HCT116 (cell line): Measurements from ENCODE around the gene CASP7. TPM values are rescaled to one million over a fixed set of nuclear protein-coding genes. Genes with fewer than 3 reads are reported as not detected.

Experiments
- ATAC-seq: fragments of 200-7000 bp; cut with Tn5 transposase; 2 replicates; pipeline ENCODE4 v1.9.1; 2020; ENCODE audit warnings: mild to moderate bottlenecking, moderate library complexity
- BruUV-seq: library from RNA; stranded (reverse); fragments of 400-500 nt; replicated peaks from 2 replicates; lab custom pipeline; 2021; lab: Mats Ljungman, UMichigan
- CTCF ChIA-PET: fragments of 300-600 bp; sonication (Branson Sonifier 250); formaldehyde crosslinking; loops from one replicate; lab custom pipeline; 2021; ENCODE audit warnings: antibody characterized with exemption; lab: Charles Lee
- POLR2A ChIA-PET: fragments of 300-600, 350-600 bp; sonication (Branson Sonifier 250); formaldehyde crosslinking; loops from one replicate; lab custom pipeline; 2021; ENCODE audit warnings: antibody characterized with exemption; lab: Charles Lee
- RAD21 ChIA-PET, 2 experiments: fragments of 300-600 bp; sonication (Branson Sonifier 250); formaldehyde crosslinking; loops; one replicate each; lab custom pipeline; 2023; ENCODE audit warnings: low total read pairs in 2 of 2; ENCODE audit not compliant: uncharacterized antibody in 2 of 2, unreplicated experiment in 2 of 2, low non-redundant PET in 1 of 2; lab: Charles Lee
- DNase-seq: peaks from one replicate; pipeline ENCODE4 v3.0.0-alpha.2; 2010; ENCODE audit warnings: low read depth, low spot score
- H2AFZ ChIP-seq: fragments of 200-600 bp; shearing (Covaris generic), sonication (generic); 2 replicates; pipeline ENCODE4 v1.6.1; 2017; ENCODE audit warnings: low read depth, mixed run types, mixed read lengths, antibody characterized with exemption, low read length; ENCODE audit not compliant: poor library complexity, severe bottlenecking
- H3K27ac ChIP-seq: 2 replicates; pipeline ENCODE4 v1.5.1; 2012; ENCODE audit warnings: low read depth, low read length
- H3K27me3 ChIP-seq: fragments of 200-600 bp; sonication (generic); 2 replicates; pipeline ENCODE4 v1.6.1; 2016; ENCODE audit warnings: mixed run types, low read length, mixed read lengths; ENCODE audit not compliant: insufficient read depth
- H3K36me3 ChIP-seq, 2 experiments: fragments of 200-500 bp in 1 of 2; fragments of 200-600 bp in 1 of 2; sonication (Bioruptor generic) in 1 of 2; sonication (generic) in 1 of 2; 2 replicates each; pipeline versions ENCODE4 v1.5.1 to v1.6.1; 2014 to 2016; ENCODE audit warnings: low read length in 2 of 2, inconsistent platforms in 1 of 2, mixed read lengths in 1 of 2, mixed run types in 1 of 2; ENCODE audit not compliant: insufficient read depth in 2 of 2, control insufficient read depth in 1 of 2
- H3K4me1 ChIP-seq, 2 experiments: fragments of 200-600 bp in 1 of 2; sonication (generic) in 1 of 2; 2 replicates each; pipeline versions ENCODE4 v1.5.1 to v1.6.1; 2012 to 2017; ENCODE audit warnings: low read length in 2 of 2, inconsistent platforms in 1 of 2, mild to moderate bottlenecking in 1 of 2, mixed read lengths in 1 of 2, mixed run types in 1 of 2, moderate library complexity in 1 of 2; ENCODE audit not compliant: insufficient read depth in 2 of 2, control insufficient read depth in 1 of 2
- H3K4me2 ChIP-seq: fragments of 200-600 bp; sonication (generic); 2 replicates; pipeline ENCODE4 v1.6.1; 2017; ENCODE audit warnings: mixed run types, low read length, mixed read lengths
- H3K4me3 ChIP-seq, 2 experiments: fragments of 200-600 bp in 1 of 2; sonication (generic) in 1 of 2; replicated peaks in 1 of 2; 2 replicates each; pipeline ENCODE4 v1.5.1; 2011 to 2016; ENCODE audit warnings: low read length in 2 of 2, control low read depth in 1 of 2, low read depth in 1 of 2, mild to moderate bottlenecking in 1 of 2, mixed read lengths in 1 of 2, mixed run types in 1 of 2
- H3K79me2 ChIP-seq: fragments of 200-600 bp; sonication (generic); 2 replicates; pipeline ENCODE4 v1.6.1; 2017; ENCODE audit warnings: mild to moderate bottlenecking, mixed run types, low read length, moderate library complexity, mixed read lengths; ENCODE audit not compliant: insufficient read depth
- H3K9ac ChIP-seq: fragments of 200-600 bp; sonication (generic); 2 replicates; pipeline ENCODE4 v1.6.1; 2016; ENCODE audit warnings: low read length, mixed read lengths
- H3K9me2 ChIP-seq: fragments of 200-600 bp; sonication (generic), shearing (Covaris generic); 2 replicates; pipeline ENCODE4 v1.6.1; 2017; ENCODE audit warnings: mixed run types, mild to moderate bottlenecking, moderate library complexity; ENCODE audit not compliant: insufficient read depth
- H3K9me3 ChIP-seq, 2 experiments: fragments of 200-500 bp in 1 of 2; fragments of 200-600 bp in 1 of 2; sonication (Bioruptor generic) in 1 of 2; sonication (generic) in 1 of 2; 2 replicates each; pipeline ENCODE4 v1.6.1; 2014 to 2017; ENCODE audit warnings: low read length in 2 of 2, mixed read lengths in 2 of 2, inconsistent platforms in 1 of 2, low read depth in 1 of 2, mild to moderate bottlenecking in 1 of 2, mixed run types in 1 of 2, moderate library complexity in 1 of 2; ENCODE audit not compliant: control insufficient read depth in 1 of 2, insufficient read depth in 1 of 2
- H4K20me1 ChIP-seq: fragments of 200-600 bp; sonication (generic), shearing (Covaris generic); 2 replicates; pipeline ENCODE4 v1.6.1; 2017; ENCODE audit warnings: mixed run types, mild to moderate bottlenecking, moderate library complexity; ENCODE audit not compliant: insufficient read depth
- CBX3 ChIP-seq: IDR thresholded peaks from 2 replicates; pipeline ENCODE4 v1.6.1; 2012; ENCODE audit warnings: low read depth
- CEBPB ChIP-seq: IDR thresholded peaks from 2 replicates; pipeline ENCODE4 v1.6.1; 2012; ENCODE audit warnings: low read depth
- EGR1 ChIP-seq: IDR thresholded peaks from 2 replicates; pipeline ENCODE4 v1.6.1; 2012; ENCODE audit warnings: low read depth
- EZH2 ChIP-seq: fragments of 200-600 bp; sonication (generic); IDR thresholded peaks from 2 replicates; pipeline ENCODE4 v1.6.1; 2017; ENCODE audit warnings: antibody characterized with exemption, mixed run types
- EZH2phosphoT487 ChIP-seq: fragments of 200-600 bp; IDR thresholded peaks from 2 replicates; pipeline ENCODE4 v1.6.1; 2018; ENCODE audit warnings: antibody characterized with exemption, borderline replicate concordance
- FOSL1 ChIP-seq: IDR thresholded peaks from 2 replicates; pipeline ENCODE4 v1.6.1; 2012; ENCODE audit warnings: low read depth
- JUND ChIP-seq: IDR thresholded peaks from 2 replicates; pipeline ENCODE4 v1.6.1; 2012
- POLR2A ChIP-seq: IDR thresholded peaks from 2 replicates; pipeline ENCODE4 v1.7.0; 2011; ENCODE audit warnings: borderline replicate concordance; ENCODE audit not compliant: insufficient read depth, insufficient read length; ENCODE audit errors: extremely low read depth
- RAD21 ChIP-seq: IDR thresholded peaks from 2 replicates; pipeline ENCODE4 v1.6.1; 2012; ENCODE audit warnings: low read depth, mild to moderate bottlenecking
- SIN3A ChIP-seq: IDR thresholded peaks from 2 replicates; pipeline ENCODE4 v1.6.1; 2012; ENCODE audit warnings: low read depth
- SP1 ChIP-seq: IDR thresholded peaks from 2 replicates; pipeline ENCODE4 v1.6.1; 2012; ENCODE audit warnings: low read depth
- SRF ChIP-seq: IDR thresholded peaks from 2 replicates; pipeline ENCODE4 v1.6.1; 2012; ENCODE audit warnings: low read depth
- TCF7L2 ChIP-seq: IDR thresholded peaks from 2 replicates; pipeline ENCODE4 v1.7.0; 2011; ENCODE audit warnings: borderline replicate concordance, inconsistent platforms; ENCODE audit not compliant: insufficient read depth, insufficient read length; ENCODE audit errors: extremely low read depth
- ZFX ChIP-seq: fragments of 450-650 bp; IDR thresholded peaks from 2 replicates; pipeline ENCODE4 v1.6.1; 2017
- ZNF274 ChIP-seq: fragments of 200-500 bp; sonication (Bioruptor generic); IDR thresholded peaks from 2 replicates; pipeline ENCODE4 v1.6.1; 2014; ENCODE audit warnings: mild to moderate bottlenecking, low read depth, low read length, inconsistent platforms
- intact Hi-C: fragments of 100-400 bp; cut with micrococcal nuclease; formaldehyde crosslinking; loops from 2 replicates; pipeline ENCODE4 v1.10.0; 2022
- total RNA-seq: library from RNA; stranded (reverse); gene quantifications from one replicate; pipeline ENCODE4 v1.2.1, GENCODE V29; 2021; ENCODE audit not compliant: unreplicated experiment
- TF ChIP-seq, protein P1 (sequence below): IDR thresholded peaks from 2 replicates; pipeline ENCODE4 v1.6.1; 2012
- TF ChIP-seq, protein P2 (sequence below), 3 experiments: fragments of 200-600 bp in 1 of 3; sonication (generic) in 1 of 3; IDR thresholded peaks in 2 of 3; conservative IDR thresholded peaks in 1 of 3; 2 replicates each; pipeline ENCODE4 v1.5.1; 2012 to 2017; ENCODE audit warnings: low read depth in 2 of 3, low read length in 2 of 3, antibody characterized with exemption in 1 of 3, borderline replicate concordance in 1 of 3, control low read depth in 1 of 3, mild to moderate bottlenecking in 1 of 3, mixed read lengths in 1 of 3, mixed run types in 1 of 3, moderate library complexity in 1 of 3; ENCODE audit not compliant: insufficient read depth in 1 of 3
- TF ChIP-seq, protein P3 (sequence below): IDR thresholded peaks from 2 replicates; pipeline ENCODE4 v1.6.1; 2012; ENCODE audit warnings: low read depth

CASP7 gene
- total RNA-seq, 1 experiment from 2014 or later = 30.5 TPM

DNA sequence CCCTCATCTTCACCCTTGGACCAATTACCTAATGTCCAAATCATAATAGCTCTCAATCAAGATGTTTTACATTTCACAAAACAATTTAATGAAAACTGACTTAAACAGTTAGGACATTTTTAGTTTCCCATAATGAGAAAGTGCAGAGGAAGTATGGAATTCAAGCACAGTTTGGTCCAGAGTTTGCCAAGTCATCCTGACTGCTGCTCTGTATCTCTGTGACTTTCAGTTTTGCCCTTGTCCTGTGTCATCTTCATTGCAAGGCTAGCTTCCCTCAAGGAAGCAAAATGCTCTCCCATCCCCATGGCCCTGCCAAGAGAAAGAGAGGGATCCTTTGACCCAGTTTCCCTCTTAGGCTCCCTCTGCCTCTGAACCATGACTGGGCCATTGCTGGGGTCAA lies 63.9 kb downstream of the CASP7 start:
- Histone ChIP-seq H3K4me1 (peaks cover 0 to 4% of the 10 kb centered on the region in 2 experiments; a peak in 1 of 4 replicates), H2AFZ (no peak overlapping the region), H4K20me1 (no peaks in the 10 kb centered on the region), H3K4me3 (no peak overlapping the region), H3K79me2 (no peaks in the 10 kb centered on the region), H3K9ac (no peak overlapping the region)
- RAD21 ChIA-PET = no interaction called here
- no TSS peak for BruUV-seq
- no peak for TF ChIP-seq TCF7L2
- no peak for TF ChIP-seq ZNF274
- TF ChIP-seq ZFX = no peak
- TF ChIP-seq, protein P1, sequence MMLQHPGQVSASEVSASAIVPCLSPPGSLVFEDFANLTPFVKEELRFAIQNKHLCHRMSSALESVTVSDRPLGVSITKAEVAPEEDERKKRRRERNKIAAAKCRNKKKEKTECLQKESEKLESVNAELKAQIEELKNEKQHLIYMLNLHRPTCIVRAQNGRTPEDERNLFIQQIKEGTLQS = no peak
- TF ChIP-seq CEBPB = no peak
- no peak for TF ChIP-seq JUND
- TF ChIP-seq EGR1 = no peak
- no peak for TF ChIP-seq SP1
- TF ChIP-seq, protein P2, sequence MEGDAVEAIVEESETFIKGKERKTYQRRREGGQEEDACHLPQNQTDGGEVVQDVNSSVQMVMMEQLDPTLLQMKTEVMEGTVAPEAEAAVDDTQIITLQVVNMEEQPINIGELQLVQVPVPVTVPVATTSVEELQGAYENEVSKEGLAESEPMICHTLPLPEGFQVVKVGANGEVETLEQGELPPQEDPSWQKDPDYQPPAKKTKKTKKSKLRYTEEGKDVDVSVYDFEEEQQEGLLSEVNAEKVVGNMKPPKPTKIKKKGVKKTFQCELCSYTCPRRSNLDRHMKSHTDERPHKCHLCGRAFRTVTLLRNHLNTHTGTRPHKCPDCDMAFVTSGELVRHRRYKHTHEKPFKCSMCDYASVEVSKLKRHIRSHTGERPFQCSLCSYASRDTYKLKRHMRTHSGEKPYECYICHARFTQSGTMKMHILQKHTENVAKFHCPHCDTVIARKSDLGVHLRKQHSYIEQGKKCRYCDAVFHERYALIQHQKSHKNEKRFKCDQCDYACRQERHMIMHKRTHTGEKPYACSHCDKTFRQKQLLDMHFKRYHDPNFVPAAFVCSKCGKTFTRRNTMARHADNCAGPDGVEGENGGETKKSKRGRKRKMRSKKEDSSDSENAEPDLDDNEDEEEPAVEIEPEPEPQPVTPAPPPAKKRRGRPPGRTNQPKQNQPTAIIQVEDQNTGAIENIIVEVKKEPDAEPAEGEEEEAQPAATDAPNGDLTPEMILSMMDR (IDR thresholded peaks at IDR 0.05 in 2 of 3, conservative IDR thresholded peaks at IDR 0.05 in 1 of 3; ENCODE audit: borderline replicate concordance in 1 of 3, insufficient read depth in 1 of 3, low read depth in 2 of 3, low read length in 2 of 3) = no peak
- TF ChIP-seq RAD21 = no peak
- no peak for TF ChIP-seq EZH2
- TF ChIP-seq CBX3 = no peak
- TF ChIP-seq EZH2phosphoT487 = no peak
- no peak for TF ChIP-seq SIN3A
- TF ChIP-seq, protein P3, sequence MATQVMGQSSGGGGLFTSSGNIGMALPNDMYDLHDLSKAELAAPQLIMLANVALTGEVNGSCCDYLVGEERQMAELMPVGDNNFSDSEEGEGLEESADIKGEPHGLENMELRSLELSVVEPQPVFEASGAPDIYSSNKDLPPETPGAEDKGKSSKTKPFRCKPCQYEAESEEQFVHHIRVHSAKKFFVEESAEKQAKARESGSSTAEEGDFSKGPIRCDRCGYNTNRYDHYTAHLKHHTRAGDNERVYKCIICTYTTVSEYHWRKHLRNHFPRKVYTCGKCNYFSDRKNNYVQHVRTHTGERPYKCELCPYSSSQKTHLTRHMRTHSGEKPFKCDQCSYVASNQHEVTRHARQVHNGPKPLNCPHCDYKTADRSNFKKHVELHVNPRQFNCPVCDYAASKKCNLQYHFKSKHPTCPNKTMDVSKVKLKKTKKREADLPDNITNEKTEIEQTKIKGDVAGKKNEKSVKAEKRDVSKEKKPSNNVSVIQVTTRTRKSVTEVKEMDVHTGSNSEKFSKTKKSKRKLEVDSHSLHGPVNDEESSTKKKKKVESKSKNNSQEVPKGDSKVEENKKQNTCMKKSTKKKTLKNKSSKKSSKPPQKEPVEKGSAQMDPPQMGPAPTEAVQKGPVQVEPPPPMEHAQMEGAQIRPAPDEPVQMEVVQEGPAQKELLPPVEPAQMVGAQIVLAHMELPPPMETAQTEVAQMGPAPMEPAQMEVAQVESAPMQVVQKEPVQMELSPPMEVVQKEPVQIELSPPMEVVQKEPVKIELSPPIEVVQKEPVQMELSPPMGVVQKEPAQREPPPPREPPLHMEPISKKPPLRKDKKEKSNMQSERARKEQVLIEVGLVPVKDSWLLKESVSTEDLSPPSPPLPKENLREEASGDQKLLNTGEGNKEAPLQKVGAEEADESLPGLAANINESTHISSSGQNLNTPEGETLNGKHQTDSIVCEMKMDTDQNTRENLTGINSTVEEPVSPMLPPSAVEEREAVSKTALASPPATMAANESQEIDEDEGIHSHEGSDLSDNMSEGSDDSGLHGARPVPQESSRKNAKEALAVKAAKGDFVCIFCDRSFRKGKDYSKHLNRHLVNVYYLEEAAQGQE = no peak
- TF ChIP-seq POLR2A = no peak
- TF ChIP-seq SRF = no peak
- no peak for TF ChIP-seq FOSL1
- TF ChIP-seq, all 23 proteins: peak for 0
- Histone ChIP-seq H3K4me2 (no peak overlapping the region), H3K36me3 (no peaks in the 10 kb centered on the region), H3K9me3 (no peaks in the 10 kb centered on the region), H3K27me3 (no peaks in the 10 kb centered on the region), H3K27ac (no peak overlapping the region), H3K9me2 (no peaks in the 10 kb centered on the region)
- ChIA-PET POLR2A (no interaction called here), CTCF (no interaction called here)
- ATAC-seq (no peak), DNase-seq (no peak)
- intact Hi-C loops = no loop called here
